ENCODE measurements around the gene PCDHGA4.

GRCh38 chr5:141345327-141345726 is 9.5 kb upstream of the PCDHGA4 start:
- TF ChIP-seq POLR2A (IDR thresholded peaks at IDR 0.05) (no peak), CTCF (IDR thresholded peaks at IDR 0.05) (no peak)
